Activated T-helper 1 cell treated with anti-CD3 and anti-CD28 coated beads, Interleukin-2, amount 50 U/mL, for 16 hours (primary cell): ENCODE measurements around the gene CD200.

ENCODE experiments used
- DNase-seq, 2 donors: peaks; one replicate each; pipeline ENCODE4 v3.0.0-alpha.2; 2020; ENCODE audit warnings: low read depth in 1 of 2, low spot score in 1 of 2

The CD200 gene

GRCh38 chr3:112333002-112333380, at the start of gene CD200:
Gene CD200 (plus strand): TSS chr3:112333156. CDS start chr3:112333213, 57 bp downstream.
- peak; percentile 11 to 12 for DNase-seq

- DNase-seq = no peak
These were observed 43.9 kb upstream of the CD200 start for GRCh38 chr3:112289011-112289410.

GRCh38 chr3:112293368-112294321, 39.3 kb upstream of the CD200 start, which contains the start of gene SLC9C1:
Gene SLC9C1 (minus strand): TSS chr3:112294216. CDS start chr3:112286791, 7,425 bp downstream.
- DNase-seq = no peak

GRCh38 chr3:112297714-112298113, 35.2 kb upstream of the CD200 start:
- no peak for DNase-seq

- DNase-seq = no peak
These were observed 34.2 kb upstream of the CD200 start for GRCh38 chr3:112298781-112299180.

- no peak for DNase-seq
These were observed 30.7 kb upstream of the CD200 start for GRCh38 chr3:112302150-112302830.

- no peak for DNase-seq
These were observed 29.8 kb upstream of the CD200 start for GRCh38 chr3:112302881-112303763.

- DNase-seq = no peak
These were observed 29.1 kb upstream of the CD200 start for GRCh38 chr3:112303764-112304325.

GRCh38 chr3:112304611-112305010, 28.3 kb upstream of the CD200 start:
- DNase-seq = no peak

- DNase-seq = no peak
These were observed 26.1 kb upstream of the CD200 start for GRCh38 chr3:112306825-112307224.

- DNase-seq = no peak
These were observed 25.4 kb upstream of the CD200 start for GRCh38 chr3:112307557-112307956.

GRCh38 chr3:112308151-112308911, 24.6 kb upstream of the CD200 start:
- no peak for DNase-seq

GRCh38 chr3:112314649-112315048, 18.3 kb upstream of the CD200 start:
- no peak for DNase-seq

GRCh38 chr3:112315791-112316190, 17.2 kb upstream of the CD200 start:
- no peak for DNase-seq

- no peak for DNase-seq
These were observed 13.3 kb upstream of the CD200 start for GRCh38 chr3:112319516-112320276.

GRCh38 chr3:112320691-112321090, 12.3 kb upstream of the CD200 start:
- DNase-seq = no peak

- no peak for DNase-seq
These were observed 10.9 kb upstream of the CD200 start for GRCh38 chr3:112321867-112322652.

- no peak for DNase-seq
These were observed 5.5 kb upstream of the CD200 start for GRCh38 chr3:112327371-112327951.
